ENCODE results near the gene PTBP3. TPM values are rescaled to one million over a fixed set of nuclear protein-coding genes. Genes with fewer than 3 reads are reported as not detected.

The PTBP3 gene
- polyA plus RNA-seq, 3 donors = 33.6 to 68.3 (median 51.4) TPM

DNA sequence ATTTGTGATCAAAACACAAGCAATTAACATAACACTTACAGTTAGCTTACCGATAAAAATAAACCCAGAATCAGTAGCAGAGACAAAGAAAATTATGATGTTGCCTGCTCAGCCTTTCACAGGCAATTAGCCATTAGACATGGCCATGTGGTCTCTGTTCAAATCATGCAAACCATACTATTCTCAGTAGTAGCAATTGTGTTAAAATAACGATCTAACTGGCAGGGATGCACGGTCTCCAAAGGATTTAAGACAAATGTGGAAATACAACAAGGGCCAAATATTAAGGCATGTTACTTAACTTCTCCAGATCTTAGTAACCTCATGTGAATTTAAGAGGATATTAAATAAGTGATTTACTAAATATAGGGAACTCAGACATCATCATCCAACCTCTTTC, 59.5 kb downstream of the PTBP3 start:
- Mint-ChIP-seq H3K4me3 (no peak overlapping the region), H3K4me1 (peaks cover 8% of the 10 kb centered on the region)

DNA sequence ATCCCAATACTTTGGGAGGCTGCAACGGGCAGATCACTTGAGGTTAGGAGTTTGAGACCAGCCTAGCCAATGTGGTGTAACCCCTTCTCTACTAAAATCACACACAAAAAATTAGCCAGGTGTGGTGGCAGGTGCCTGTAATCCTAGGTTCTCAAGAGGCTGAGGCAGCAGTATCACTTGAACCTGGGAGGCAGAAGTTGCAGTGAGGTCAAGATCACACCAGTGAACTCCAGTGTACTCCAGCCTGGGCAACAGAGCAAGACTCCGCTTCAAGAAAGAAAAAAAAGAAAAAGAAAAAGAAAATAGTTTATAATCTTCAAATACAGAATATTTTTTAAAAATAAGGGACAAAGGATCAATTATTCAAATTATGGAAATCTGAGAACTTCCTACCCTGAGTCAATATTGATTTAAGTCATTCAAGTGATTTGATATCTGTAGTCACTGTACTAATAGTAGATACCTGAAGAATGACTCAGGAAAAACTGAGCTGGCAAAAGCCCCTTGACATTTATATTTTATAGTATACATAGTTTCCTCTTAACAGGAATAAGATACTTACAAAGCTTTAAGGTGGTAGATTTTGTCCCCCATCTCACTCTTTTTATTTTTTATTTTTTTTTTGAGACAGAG, 61.8 kb downstream of the PTBP3 start:
- Mint-ChIP-seq H3K27me3 (ENCODE audit: low read depth in 3 of 3) (no peaks in the 10 kb centered on the region), H3K4me1 (no peaks in the 10 kb centered on the region), H3K36me3 (peaks cover 35 to 72% of the 10 kb centered on the region in 2 donors), H3K4me3 (no peak overlapping the region), H3K27ac (peak overlapping the region in 2 of 7 donors; percentile 31 to 66), H3K9me3 (no peaks in the 10 kb centered on the region)
- Histone ChIP-seq H3K4me2 (replicated peaks; ENCODE audit: extremely low read depth, low read length, poor library complexity, severe bottlenecking) (no peak overlapping the region), H3K4me1 (ENCODE audit: control insufficient read depth in 1 of 2, insufficient read depth in 2 of 2, low read length in 2 of 2) (no peaks in the 10 kb centered on the region), H3K4me3 (replicated peaks in 1 of 3; ENCODE audit: low read depth in 2 of 3, low read length in 3 of 3) (no peak overlapping the region), H3K9me3 (replicated peaks in 1 of 2; ENCODE audit: control insufficient read depth in 1 of 2, insufficient read depth in 1 of 2, low read length in 2 of 2) (no peaks in the 10 kb centered on the region), H2AFZ (ENCODE audit: insufficient read depth, low read depth, low read length, poor library complexity, severe bottlenecking) (no peak overlapping the region), H3K9ac (ENCODE audit: insufficient read depth, low read length, poor library complexity, severe bottlenecking) (no peak overlapping the region), H3K27me3 (ENCODE audit: control insufficient read depth in 2 of 2, insufficient read depth in 2 of 2, low read length in 2 of 2) (no peaks in the 10 kb centered on the region), H3K27ac (ENCODE audit: low read depth in 1 of 2, low read length in 2 of 2) (no peak overlapping the region), H4K20me1 (ENCODE audit: insufficient read depth, low read length) (peaks cover 98% of the 10 kb centered on the region), H3K79me2 (ENCODE audit: insufficient read depth, low read length) (peaks cover 85% of the 10 kb centered on the region), H3K36me3 (replicated peaks in 1 of 2; ENCODE audit: control insufficient read depth in 1 of 2, insufficient read depth in 2 of 2, low read length in 2 of 2) (peaks cover 13 to 67% of the 10 kb centered on the region in 2 donors)
- no CpG with 5 or more reads among the region's 2 CpGs for WGBS (ENCODE audit: insufficient coverage)
- intact Hi-C loops (cut with micrococcal nuclease) = no loop called here
- TF ChIP-seq, protein P1, sequence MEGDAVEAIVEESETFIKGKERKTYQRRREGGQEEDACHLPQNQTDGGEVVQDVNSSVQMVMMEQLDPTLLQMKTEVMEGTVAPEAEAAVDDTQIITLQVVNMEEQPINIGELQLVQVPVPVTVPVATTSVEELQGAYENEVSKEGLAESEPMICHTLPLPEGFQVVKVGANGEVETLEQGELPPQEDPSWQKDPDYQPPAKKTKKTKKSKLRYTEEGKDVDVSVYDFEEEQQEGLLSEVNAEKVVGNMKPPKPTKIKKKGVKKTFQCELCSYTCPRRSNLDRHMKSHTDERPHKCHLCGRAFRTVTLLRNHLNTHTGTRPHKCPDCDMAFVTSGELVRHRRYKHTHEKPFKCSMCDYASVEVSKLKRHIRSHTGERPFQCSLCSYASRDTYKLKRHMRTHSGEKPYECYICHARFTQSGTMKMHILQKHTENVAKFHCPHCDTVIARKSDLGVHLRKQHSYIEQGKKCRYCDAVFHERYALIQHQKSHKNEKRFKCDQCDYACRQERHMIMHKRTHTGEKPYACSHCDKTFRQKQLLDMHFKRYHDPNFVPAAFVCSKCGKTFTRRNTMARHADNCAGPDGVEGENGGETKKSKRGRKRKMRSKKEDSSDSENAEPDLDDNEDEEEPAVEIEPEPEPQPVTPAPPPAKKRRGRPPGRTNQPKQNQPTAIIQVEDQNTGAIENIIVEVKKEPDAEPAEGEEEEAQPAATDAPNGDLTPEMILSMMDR (IDR thresholded peaks at IDR 0.05) = no peak
- DNase-seq = no peak

More for the DNA sequence above, 59.5 kb downstream of the PTBP3 start:
- no peak overlapping the region for H3K4me2 ChIP-seq (replicated peaks; ENCODE audit: extremely low read depth, low read length, poor library complexity, severe bottlenecking)
- no peak overlapping the region for H3K9ac ChIP-seq (ENCODE audit: insufficient read depth, low read length, poor library complexity, severe bottlenecking)
- peaks cover 99% of the 10 kb centered on the region for H3K79me2 ChIP-seq (ENCODE audit: insufficient read depth, low read length)
- H2AFZ ChIP-seq (ENCODE audit: insufficient read depth, low read depth, low read length, poor library complexity, severe bottlenecking) = no peak overlapping the region
- peaks cover 98% of the 10 kb centered on the region for H4K20me1 ChIP-seq (ENCODE audit: insufficient read depth, low read length)
- Mint-ChIP-seq H3K27ac (peak overlapping the region in 1 of 7 donors; percentile 6), H3K27me3 (ENCODE audit: low read depth in 3 of 3) (no peaks in the 10 kb centered on the region), H3K9me3 (no peaks in the 10 kb centered on the region), H3K36me3 (peaks cover 22 to 49% of the 10 kb centered on the region in 2 donors)
- peaks cover 5 to 47% of the 10 kb centered on the region in 2 donors for H3K36me3 ChIP-seq (replicated peaks in 1 of 2; ENCODE audit: control insufficient read depth in 1 of 2, insufficient read depth in 2 of 2, low read length in 2 of 2)
- 100% methylated on average over 1 of the region's 3 CpGs for WGBS (ENCODE audit: insufficient coverage)
- H3K27ac ChIP-seq (ENCODE audit: low read depth in 1 of 2, low read length in 2 of 2) = no peak overlapping the region
- no peak for DNase-seq
- TF ChIP-seq, protein P1 (IDR thresholded peaks at IDR 0.05) = no peak
- no peak overlapping the region for H3K4me3 ChIP-seq (replicated peaks in 1 of 3; ENCODE audit: low read depth in 2 of 3, low read length in 3 of 3)
- intact Hi-C loops (cut with micrococcal nuclease) = no loop called here
- no peaks in the 10 kb centered on the region for H3K4me1 ChIP-seq (ENCODE audit: control insufficient read depth in 1 of 2, insufficient read depth in 2 of 2, low read length in 2 of 2)
- H3K27me3 ChIP-seq (ENCODE audit: control insufficient read depth in 2 of 2, insufficient read depth in 2 of 2, low read length in 2 of 2) = no peaks in the 10 kb centered on the region
- no peaks in the 10 kb centered on the region for H3K9me3 ChIP-seq (replicated peaks in 1 of 2; ENCODE audit: control insufficient read depth in 1 of 2, insufficient read depth in 1 of 2, low read length in 2 of 2)

Measured in CD14-positive monocyte (primary cell).